CD4-positive, alpha-beta T cell treated with Interferon gamma for 1 hour (primary cell): ENCODE results near the gene IL3RA.
"Not testable (repeated sequence)": the region's sequence is repeated elsewhere in the genome, so short reads cannot be mapped to it uniquely, and the experiment has no call there.

ENCODE experiments used
- DNase-seq: peaks from one replicate; pipeline ENCODE4 v3.0.0-alpha.2; 2020

IL3RA gene

GRCh38 chrX:1332433-1332832 lies 4.2 kb upstream of the IL3RA start:
- not testable (repeated sequence) for DNase-seq

- no peak for DNase-seq
These were observed 1.7 kb upstream of the IL3RA start for GRCh38 chrX:1334854-1335253.

- DNase-seq: no peak
These were observed 579 bp downstream of the IL3RA start for GRCh38 chrX:1336948-1337779.

GRCh38 chrX:1341545-1342184 lies 5.1 kb downstream of the IL3RA start:
- DNase-seq: peak; percentile 47

- DNase-seq: not testable (repeated sequence)
These were observed 13.0 kb downstream of the IL3RA start for GRCh38 chrX:1349606-1350005.

GRCh38 chrX:1351981-1352714 lies 15.6 kb downstream of the IL3RA start:
- DNase-seq: no peak

GRCh38 chrX:1354036-1355019 lies 17.7 kb downstream of the IL3RA start:
- no peak for DNase-seq

GRCh38 chrX:1355131-1356046 lies 18.8 kb downstream of the IL3RA start:
- DNase-seq: no peak

- DNase-seq: no peak
These were observed 21.4 kb downstream of the IL3RA start for GRCh38 chrX:1357993-1358392.

GRCh38 chrX:1358793-1359476 lies 22.4 kb downstream of the IL3RA start:
- no peak for DNase-seq

- DNase-seq: no peak
These were observed 22.9 kb downstream of the IL3RA start for GRCh38 chrX:1359477-1359873.

- no peak for DNase-seq
These were observed 23.6 kb downstream of the IL3RA start for GRCh38 chrX:1360171-1360570.

GRCh38 chrX:1361275-1361674 lies 24.7 kb downstream of the IL3RA start:
- no peak for DNase-seq

- no peak for DNase-seq
These were observed 25.3 kb downstream of the IL3RA start for GRCh38 chrX:1361910-1362309.

- not testable (repeated sequence) for DNase-seq
These were observed 29.8 kb downstream of the IL3RA start for GRCh38 chrX:1366363-1366762.

- DNase-seq: no peak
These were observed 31.8 kb downstream of the IL3RA start for GRCh38 chrX:1368385-1368698.

- DNase-seq: no peak
These were observed 41.7 kb downstream of the IL3RA start for GRCh38 chrX:1378306-1378759.

GRCh38 chrX:1380672-1381233 lies 44.2 kb downstream of the IL3RA start:
- DNase-seq: no peak

- DNase-seq: no peak
These were observed 48.2 kb downstream of the IL3RA start for GRCh38 chrX:1384658-1385252.
